Immature natural killer cell (primary cell): Measurements from ENCODE around the gene RRBP1. TPM values are rescaled to one million over a fixed set of nuclear protein-coding genes. Genes with fewer than 3 reads are reported as not detected.

Source experiments
- DNase-seq, 3 donors: peaks; one replicate each; pipeline ENCODE4 v3.0.0; 2022; ENCODE audit warnings: mixed read lengths in 1 of 3
- H3K27ac Mint-ChIP-seq, 6 donors: one replicate each; pipeline ENCODE4 v1.8.0; 2020; ENCODE audit warnings: mixed read lengths in 6 of 6, mild to moderate bottlenecking in 5 of 6, inconsistent platforms in 4 of 6, moderate library complexity in 3 of 6
- H3K27me3 Mint-ChIP-seq, 3 donors: one replicate each; pipeline ENCODE4 v1.8.0; 2020 to 2021; ENCODE audit warnings: low read depth in 3 of 3, mild to moderate bottlenecking in 3 of 3, mixed read lengths in 3 of 3, moderate library complexity in 3 of 3, inconsistent platforms in 1 of 3
- H3K36me3 Mint-ChIP-seq, 3 donors: one replicate each; pipeline ENCODE4 v1.8.0; 2020; ENCODE audit warnings: mixed read lengths in 3 of 3, inconsistent platforms in 2 of 3, mild to moderate bottlenecking in 2 of 3
- H3K4me1 Mint-ChIP-seq, 2 donors: one replicate each; pipeline ENCODE4 v1.8.0; 2020; ENCODE audit warnings: inconsistent platforms in 2 of 2, mild to moderate bottlenecking in 2 of 2, mixed read lengths in 2 of 2, moderate library complexity in 1 of 2
- H3K4me3 Mint-ChIP-seq, 5 donors: one replicate each; pipeline ENCODE4 v1.8.0; 2020; ENCODE audit warnings: mild to moderate bottlenecking in 5 of 5, mixed read lengths in 5 of 5, inconsistent platforms in 3 of 5, moderate library complexity in 3 of 5
- H3K9me3 Mint-ChIP-seq, 6 donors: one replicate each; pipeline ENCODE4 v1.8.0; 2020; ENCODE audit warnings: mild to moderate bottlenecking in 6 of 6, mixed read lengths in 6 of 6, inconsistent platforms in 4 of 6, moderate library complexity in 3 of 6
- polyA plus RNA-seq, 3 donors: library from polyadenylated mRNA; unstranded; fragments of 300-500 nt; fragmentation: Illumina TruSeq; gene quantifications; one replicate each; pipeline ENCODE4 v1.2.3, GENCODE V29; 2021

The RRBP1 gene
- polyA plus RNA-seq, 3 donors from 2014 or later: 4.1 to 39.0 (median 5.7) TPM

GRCh38 chr20:17699931-17700351, 17.9 kb upstream of the RRBP1 start, which contains the start of gene BANF2:
Gene BANF2 (plus strand): TSS chr20:17699966. CDS start chr20:17725026, 25,060 bp downstream.
- no peaks in the 10 kb centered on the region for H3K4me1 Mint-ChIP-seq
- H3K4me3 Mint-ChIP-seq: no peak within 1 kb of the TSS
- no peaks in the 10 kb centered on the region for H3K9me3 Mint-ChIP-seq
- no peak within 1 kb of the TSS for H3K27ac Mint-ChIP-seq
- DNase-seq: no peak
- peaks cover 0 to 8% (median 2%) of the 10 kb centered on the region in 3 donors for H3K27me3 Mint-ChIP-seq
- no peaks in the 10 kb centered on the region for H3K36me3 Mint-ChIP-seq

GRCh38 chr20:17698384-17698783, 16.3 kb upstream of the RRBP1 start:
- H3K4me1 Mint-ChIP-seq: no peaks in the 10 kb centered on the region
- no peak overlapping the region for H3K27ac Mint-ChIP-seq
- no peak overlapping the region for H3K4me3 Mint-ChIP-seq
- H3K36me3 Mint-ChIP-seq: no peaks in the 10 kb centered on the region
- H3K9me3 Mint-ChIP-seq: no peaks in the 10 kb centered on the region
- no peak for DNase-seq
- H3K27me3 Mint-ChIP-seq: peaks cover 2 to 10% (median 3%) of the 10 kb centered on the region in 3 donors

GRCh38 chr20:17697171-17697570, 15.1 kb upstream of the RRBP1 start:
- Mint-ChIP-seq H3K27ac (no peak overlapping the region), H3K9me3 (no peaks in the 10 kb centered on the region), H3K4me1 (no peaks in the 10 kb centered on the region), H3K36me3 (no peaks in the 10 kb centered on the region), H3K27me3 (peaks cover 2 to 12% (median 3%) of the 10 kb centered on the region in 3 donors), H3K4me3 (no peak overlapping the region)
- DNase-seq: no peak

GRCh38 chr20:17696287-17696686, 14.2 kb upstream of the RRBP1 start:
- no peak for DNase-seq
- no peak overlapping the region for H3K27ac Mint-ChIP-seq
- H3K4me3 Mint-ChIP-seq: no peak overlapping the region
- peaks cover 2 to 17% (median 6%) of the 10 kb centered on the region in 3 donors for H3K27me3 Mint-ChIP-seq
- H3K36me3 Mint-ChIP-seq: no peaks in the 10 kb centered on the region
- H3K4me1 Mint-ChIP-seq: no peaks in the 10 kb centered on the region
- H3K9me3 Mint-ChIP-seq: no peaks in the 10 kb centered on the region

- no peaks in the 10 kb centered on the region for H3K4me1 Mint-ChIP-seq
- no peak overlapping the region for H3K4me3 Mint-ChIP-seq
- no peak overlapping the region for H3K27ac Mint-ChIP-seq
- no peak for DNase-seq
- H3K9me3 Mint-ChIP-seq: no peaks in the 10 kb centered on the region
- peaks cover 2 to 18% (median 8%) of the 10 kb centered on the region in 3 donors for H3K27me3 Mint-ChIP-seq
- no peaks in the 10 kb centered on the region for H3K36me3 Mint-ChIP-seq
These were observed 12.7 kb upstream of the RRBP1 start for GRCh38 chr20:17694767-17695166.

GRCh38 chr20:17693444-17694001, 11.5 kb upstream of the RRBP1 start:
- no peak overlapping the region for H3K27ac Mint-ChIP-seq
- no peaks in the 10 kb centered on the region for H3K9me3 Mint-ChIP-seq
- H3K4me3 Mint-ChIP-seq: no peak overlapping the region
- DNase-seq: no peak
- H3K36me3 Mint-ChIP-seq: no peaks in the 10 kb centered on the region
- H3K27me3 Mint-ChIP-seq: peaks cover 2 to 22% (median 8%) of the 10 kb centered on the region in 3 donors
- no peaks in the 10 kb centered on the region for H3K4me1 Mint-ChIP-seq

- no peak overlapping the region for H3K4me3 Mint-ChIP-seq
- H3K27ac Mint-ChIP-seq: no peak overlapping the region
- no peaks in the 10 kb centered on the region for H3K4me1 Mint-ChIP-seq
- H3K27me3 Mint-ChIP-seq: peaks cover 3 to 20% (median 13%) of the 10 kb centered on the region in 3 donors
- DNase-seq: no peak
- no peaks in the 10 kb centered on the region for H3K36me3 Mint-ChIP-seq
- H3K9me3 Mint-ChIP-seq: no peaks in the 10 kb centered on the region
These were observed 9.7 kb upstream of the RRBP1 start for GRCh38 chr20:17691758-17692157.

- H3K27me3 Mint-ChIP-seq: peaks cover 1 to 18% (median 13%) of the 10 kb centered on the region in 3 donors
- no peaks in the 10 kb centered on the region for H3K4me1 Mint-ChIP-seq
- peaks cover 0 to 2% (median 0%) of the 10 kb centered on the region in 6 donors for H3K9me3 Mint-ChIP-seq
- no peak overlapping the region for H3K4me3 Mint-ChIP-seq
- no peak overlapping the region for H3K27ac Mint-ChIP-seq
- no peaks in the 10 kb centered on the region for H3K36me3 Mint-ChIP-seq
- DNase-seq: no peak
These were observed 8.1 kb upstream of the RRBP1 start for GRCh38 chr20:17690144-17690543.

GRCh38 chr20:17688965-17689364, 6.9 kb upstream of the RRBP1 start:
- DNase-seq: no peak
- Mint-ChIP-seq H3K27ac (no peak overlapping the region), H3K4me1 (no peaks in the 10 kb centered on the region), H3K4me3 (no peak overlapping the region), H3K36me3 (no peaks in the 10 kb centered on the region), H3K9me3 (peaks cover 0 to 2% (median 0%) of the 10 kb centered on the region in 6 donors), H3K27me3 (peaks cover 6 to 21% (median 12%) of the 10 kb centered on the region in 3 donors)

- Mint-ChIP-seq H3K4me3 (no peak overlapping the region), H3K9me3 (peaks cover 0 to 2% (median 0%) of the 10 kb centered on the region in 6 donors), H3K4me1 (peaks cover 2 to 9% of the 10 kb centered on the region in 2 donors), H3K27ac (no peak overlapping the region), H3K36me3 (no peaks in the 10 kb centered on the region), H3K27me3 (peaks cover 6 to 18% (median 12%) of the 10 kb centered on the region in 3 donors)
- DNase-seq: no peak
These were observed 5.8 kb upstream of the RRBP1 start for GRCh38 chr20:17687800-17688199.

GRCh38 chr20:17685168-17685567, 3.1 kb upstream of the RRBP1 start:
- Mint-ChIP-seq H3K27ac (no peak overlapping the region), H3K4me3 (no peak overlapping the region), H3K4me1 (peaks cover 10 to 18% of the 10 kb centered on the region in 2 donors), H3K9me3 (peaks cover 0 to 2% (median 0%) of the 10 kb centered on the region in 6 donors), H3K27me3 (peaks cover 15 to 20% (median 17%) of the 10 kb centered on the region in 3 donors), H3K36me3 (no peaks in the 10 kb centered on the region)
- DNase-seq: no peak

- DNase-seq: no peak
- Mint-ChIP-seq H3K4me1 (peaks cover 19 to 27% of the 10 kb centered on the region in 2 donors), H3K9me3 (peaks cover 0 to 2% (median 0%) of the 10 kb centered on the region in 6 donors), H3K4me3 (peak overlapping the region in 1 of 5 donors; percentile 75), H3K36me3 (no peaks in the 10 kb centered on the region), H3K27ac (no peak overlapping the region), H3K27me3 (peaks cover 21 to 26% (median 21%) of the 10 kb centered on the region in 3 donors)
These were observed 2.2 kb upstream of the RRBP1 start for GRCh38 chr20:17684077-17684888.

- peak overlapping the region in 2 of 6 donors; percentile 85 to 93 for H3K27ac Mint-ChIP-seq
- H3K4me1 Mint-ChIP-seq: peaks cover 23 to 35% of the 10 kb centered on the region in 2 donors
- peaks cover 21 to 26% (median 25%) of the 10 kb centered on the region in 3 donors for H3K27me3 Mint-ChIP-seq
- peaks cover 0 to 2% (median 0%) of the 10 kb centered on the region in 6 donors for H3K9me3 Mint-ChIP-seq
- peak overlapping the region; percentile 36 to 88 (median 75) for H3K4me3 Mint-ChIP-seq
- DNase-seq: no peak
- H3K36me3 Mint-ChIP-seq: peaks cover 0 to 3% (median 0%) of the 10 kb centered on the region in 3 donors
These were observed 1.4 kb upstream of the RRBP1 start for GRCh38 chr20:17683218-17684076.
